MCF 10A (cell line): ENCODE results near the gene SH3RF2. TPM values are rescaled to one million over a fixed set of nuclear protein-coding genes. Genes with fewer than 3 reads are reported as not detected.
"Not testable (repeated sequence)": the region's sequence is repeated elsewhere in the genome, so short reads cannot be mapped to it uniquely, and the experiment has no call there.

Experiments
- BruUV-seq: library from RNA; stranded (reverse); fragments of 400-500 nt; replicated peaks from 2 replicates; lab custom pipeline; 2021; lab: Mats Ljungman, UMichigan
- CTCF ChIA-PET: fragments of 300-600 bp; sonication (Branson Sonifier 250); formaldehyde crosslinking; extraction: SDS; loops from one replicate; lab custom pipeline; 2021; ENCODE audit warnings: antibody characterized with exemption, inconsistent platforms; lab: Yijun Ruan, JAX
- POLR2A ChIA-PET: fragments of 300-600, 350-650 bp; sonication (Branson Sonifier 250); formaldehyde crosslinking; extraction: SDS; loops from one replicate; lab custom pipeline; 2020; ENCODE audit warnings: antibody characterized with exemption, inconsistent platforms; lab: Yijun Ruan, JAX
- DNase-seq: peaks from one replicate; pipeline ENCODE4 v3.0.0-alpha.2; 2018; ENCODE audit not compliant: unreplicated experiment
- H3K27ac Mint-ChIP-seq: one replicate; pipeline ENCODE4 v1.8.0; 2022; ENCODE audit warnings: mild to moderate bottlenecking, low read depth, mixed read lengths; ENCODE audit not compliant: unreplicated experiment
- H3K27me3 Mint-ChIP-seq: one replicate; pipeline ENCODE4 v1.8.0; 2022; ENCODE audit warnings: mixed read lengths; ENCODE audit not compliant: insufficient read depth, unreplicated experiment
- H3K36me3 Mint-ChIP-seq: one replicate; pipeline ENCODE4 v1.8.0; 2022; ENCODE audit warnings: mild to moderate bottlenecking, moderate library complexity, mixed read lengths; ENCODE audit not compliant: insufficient read depth, unreplicated experiment
- H3K4me1 Mint-ChIP-seq: one replicate; pipeline ENCODE4 v1.8.0; 2022; ENCODE audit warnings: mixed read lengths; ENCODE audit not compliant: insufficient read depth, unreplicated experiment
- H3K4me3 Mint-ChIP-seq: one replicate; pipeline ENCODE4 v1.8.0; 2022; ENCODE audit warnings: mild to moderate bottlenecking, moderate library complexity, mixed read lengths; ENCODE audit not compliant: unreplicated experiment
- H3K9me3 Mint-ChIP-seq: one replicate; pipeline ENCODE4 v1.8.0; 2022; ENCODE audit warnings: mixed read lengths; ENCODE audit not compliant: unreplicated experiment
- intact Hi-C: fragments of 100-400 bp; cut with micrococcal nuclease; formaldehyde crosslinking; loops from 2 replicates; pipeline ENCODE4 v1.14.1; 2022
- total RNA-seq: library from RNA; stranded (reverse); gene quantifications from 2 replicates; pipeline ENCODE4 v1.2.3, GENCODE V29; 2022
- TF ChIP-seq, protein P1 (sequence below): fragments of 200-600 bp; IDR thresholded peaks from one replicate; pipeline ENCODE4 v1.8.0; 2022; ENCODE audit warnings: antibody characterized with exemption, mild to moderate bottlenecking; ENCODE audit not compliant: unreplicated experiment

SH3RF2 gene
- total RNA-seq, 1 experiment from 2014 or later, result 29.6 TPM

DNA sequence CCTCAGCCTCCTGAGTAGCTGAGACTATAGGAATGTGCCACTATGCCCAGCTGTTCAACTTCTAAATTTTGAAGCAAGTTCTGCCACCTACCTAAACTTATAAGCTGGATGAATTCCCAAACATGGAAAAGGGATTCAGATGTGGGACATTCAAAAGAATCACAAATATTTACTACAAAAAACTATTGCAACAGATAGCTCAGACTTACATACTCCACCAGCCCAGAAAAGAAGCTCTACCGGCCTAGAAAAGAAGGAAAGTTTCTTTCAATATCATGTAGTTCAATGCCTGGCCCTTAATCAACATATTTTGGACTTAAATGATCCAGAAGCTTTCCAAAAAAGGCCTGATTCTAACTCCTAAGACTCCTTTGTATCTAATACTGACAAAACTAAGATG, 23.8 kb downstream of the SH3RF2 start:
- TF ChIP-seq, protein P1, sequence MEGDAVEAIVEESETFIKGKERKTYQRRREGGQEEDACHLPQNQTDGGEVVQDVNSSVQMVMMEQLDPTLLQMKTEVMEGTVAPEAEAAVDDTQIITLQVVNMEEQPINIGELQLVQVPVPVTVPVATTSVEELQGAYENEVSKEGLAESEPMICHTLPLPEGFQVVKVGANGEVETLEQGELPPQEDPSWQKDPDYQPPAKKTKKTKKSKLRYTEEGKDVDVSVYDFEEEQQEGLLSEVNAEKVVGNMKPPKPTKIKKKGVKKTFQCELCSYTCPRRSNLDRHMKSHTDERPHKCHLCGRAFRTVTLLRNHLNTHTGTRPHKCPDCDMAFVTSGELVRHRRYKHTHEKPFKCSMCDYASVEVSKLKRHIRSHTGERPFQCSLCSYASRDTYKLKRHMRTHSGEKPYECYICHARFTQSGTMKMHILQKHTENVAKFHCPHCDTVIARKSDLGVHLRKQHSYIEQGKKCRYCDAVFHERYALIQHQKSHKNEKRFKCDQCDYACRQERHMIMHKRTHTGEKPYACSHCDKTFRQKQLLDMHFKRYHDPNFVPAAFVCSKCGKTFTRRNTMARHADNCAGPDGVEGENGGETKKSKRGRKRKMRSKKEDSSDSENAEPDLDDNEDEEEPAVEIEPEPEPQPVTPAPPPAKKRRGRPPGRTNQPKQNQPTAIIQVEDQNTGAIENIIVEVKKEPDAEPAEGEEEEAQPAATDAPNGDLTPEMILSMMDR, result no peak
- intact Hi-C loops, result no loop called here
- Mint-ChIP-seq H3K36me3 (peaks cover 36% of the 10 kb centered on the region), H3K27ac (peak overlapping the region; percentile 74), H3K9me3 (no peaks in the 10 kb centered on the region), H3K4me3 (no peak overlapping the region), H3K27me3 (no peaks in the 10 kb centered on the region), H3K4me1 (peaks cover 33% of the 10 kb centered on the region)
- ChIA-PET POLR2A (interaction anchor here (0.7 to 2.0 kb wide), 4 partner anchors 14 to 1081 kb away, joined by 3 to 13 read pairs (median 5); partner anchors contain the start of gene SH3RF2), CTCF (interaction anchor here (0.7 to 2.1 kb wide), 6 partner anchors 8 to 53 kb away, joined by 3 to 7 read pairs (median 4); no protein-coding TSS in a partner anchor)
- no TSS peak for BruUV-seq
- DNase-seq, result no peak

DNA sequence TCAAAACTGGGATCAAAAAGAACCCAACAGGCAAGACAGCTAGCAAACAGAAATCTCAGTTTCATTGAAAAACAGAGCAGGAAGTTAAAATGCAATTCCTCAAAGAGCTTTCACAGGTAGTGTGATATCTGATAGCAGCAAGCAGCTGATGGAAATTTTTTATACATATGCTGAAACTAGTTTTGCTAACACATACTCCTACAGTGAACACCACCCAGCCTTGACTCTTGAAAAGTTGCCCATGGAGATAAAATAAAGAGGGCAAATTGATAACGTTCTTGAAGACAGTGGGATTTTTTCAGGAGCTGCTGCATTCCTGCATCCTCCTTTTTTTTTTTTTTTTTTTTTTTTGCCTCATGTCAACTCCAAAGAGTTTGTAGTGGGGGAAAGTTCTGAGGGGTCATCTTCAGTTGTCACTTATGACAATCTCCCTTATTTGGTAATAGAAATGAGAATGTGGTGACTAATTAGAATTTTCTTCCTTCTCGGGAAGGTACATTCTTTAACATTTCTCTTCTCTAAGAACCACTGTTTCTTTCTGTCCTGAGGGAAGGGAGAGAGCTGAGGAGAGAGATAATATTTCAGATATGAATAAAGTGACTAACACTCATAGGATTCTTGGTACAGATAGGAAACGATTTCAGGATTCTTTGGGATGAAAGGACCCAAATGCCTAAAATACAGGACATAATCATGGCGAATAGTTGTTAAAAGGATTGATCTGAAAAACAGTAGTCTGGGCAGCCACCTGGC, 24.6 kb downstream of the SH3RF2 start:
- Mint-ChIP-seq H3K4me1 (peaks cover 39% of the 10 kb centered on the region), H3K9me3 (no peaks in the 10 kb centered on the region), H3K4me3 (no peak overlapping the region), H3K27ac (peak overlapping the region; percentile 74), H3K27me3 (no peaks in the 10 kb centered on the region), H3K36me3 (peaks cover 36% of the 10 kb centered on the region)
- TF ChIP-seq, protein P1, result no peak
- BruUV-seq, result no TSS peak
- DNase-seq, result no peak
- ChIA-PET POLR2A (interaction anchor here (0.9 to 2.0 kb wide), 4 partner anchors 13 to 24 kb away, joined by 4 to 13 read pairs (median 5); partner anchors contain the start of gene SH3RF2), CTCF (interaction anchor here (0.8 to 2.1 kb wide), 6 partner anchors 9 to 53 kb away, joined by 3 to 7 read pairs (median 4); no protein-coding TSS in a partner anchor)
- intact Hi-C loops, result no loop called here

DNA sequence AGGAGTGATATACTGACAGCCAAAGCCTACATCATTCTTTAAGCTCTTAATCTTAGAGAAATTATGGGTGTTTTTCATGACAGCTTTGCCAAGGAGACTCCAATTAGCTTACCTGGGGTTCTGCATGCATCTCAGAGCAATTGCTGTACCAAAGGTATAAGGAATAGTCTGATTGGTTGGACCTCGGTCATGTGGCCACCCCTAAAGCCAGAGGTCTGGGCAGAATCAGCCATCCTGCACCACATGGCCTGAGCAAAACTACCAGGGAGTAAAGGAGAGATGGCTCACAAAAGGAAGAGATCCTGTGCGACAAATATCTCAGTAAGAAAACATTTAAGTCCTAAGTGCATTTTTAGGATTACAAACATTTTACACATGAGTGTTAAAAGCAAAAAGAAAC, 25.6 kb downstream of the SH3RF2 start:
- Mint-ChIP-seq H3K9me3 (no peaks in the 10 kb centered on the region), H3K36me3 (peaks cover 36% of the 10 kb centered on the region), H3K4me3 (no peak overlapping the region), H3K27ac (peak overlapping the region; percentile 74), H3K27me3 (no peaks in the 10 kb centered on the region), H3K4me1 (peaks cover 42% of the 10 kb centered on the region)
- ChIA-PET POLR2A (interaction anchor here (0.6 to 2.0 kb wide), 3 partner anchors 16 to 27 kb away, joined by 3 to 13 read pairs (median 6); partner anchors contain the start of gene SH3RF2), CTCF (no interaction called here)
- TF ChIP-seq, protein P1, result no peak
- intact Hi-C loops, result no loop called here
- BruUV-seq, result no TSS peak
- DNase-seq, result no peak

DNA sequence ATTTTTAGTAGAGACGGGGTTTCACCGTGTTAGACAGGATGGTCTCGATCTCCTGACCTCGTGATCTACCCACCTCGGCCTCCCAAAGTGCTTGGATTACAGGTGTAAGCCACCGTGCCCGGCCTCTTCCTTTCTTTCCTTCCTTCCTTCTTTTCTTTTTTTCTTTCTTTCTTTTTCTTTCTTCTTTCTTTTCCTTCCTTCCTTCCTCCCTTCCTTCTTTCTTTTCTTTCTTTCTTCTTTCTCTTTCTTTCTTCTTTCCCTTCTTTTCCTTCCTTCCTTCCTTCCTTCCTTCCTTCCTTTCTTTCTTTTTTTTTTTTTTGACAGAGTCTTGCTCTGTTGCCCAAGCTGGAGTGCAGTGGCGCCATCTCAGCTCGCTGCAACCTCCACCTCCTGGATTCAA, 27.6 kb downstream of the SH3RF2 start:
- H3K27me3 Mint-ChIP-seq, result not testable (repeated sequence)

More for the DNA sequence above, 27.6 kb downstream of the SH3RF2 start:
- H3K9me3 Mint-ChIP-seq, DNase-seq, BruUV-seq, H3K4me3 Mint-ChIP-seq, POLR2A ChIA-PET, H3K27ac Mint-ChIP-seq, intact Hi-C loops: not testable (repeated sequence)
- CTCF ChIA-PET, result interaction anchor here (0.5 kb wide), 1 partner anchor 246 kb away, joined by 3 read pairs; no protein-coding TSS in a partner anchor
- H3K4me1 Mint-ChIP-seq, result peaks cover 42% of the 10 kb centered on the region
- H3K36me3 Mint-ChIP-seq, result peaks cover 28% of the 10 kb centered on the region
